Lower lobe of right lung (tissue), 2 donors: ENCODE data around the gene ST7. TPM values are rescaled to one million over a fixed set of nuclear protein-coding genes. Genes with fewer than 3 reads are reported as not detected.

Experiments used
- ATAC-seq, 2 donors: fragments of 200-7000 bp; cut with Tn5 transposase; one replicate each; pipeline ENCODE4 v1.9.1; 2020 to 2022; ENCODE audit warnings: mild to moderate bottlenecking in 2 of 2, moderate library complexity in 2 of 2
- DNase-seq: peaks from one replicate; pipeline ENCODE4 v3.0.0-alpha.2; 2020
- H3K27ac ChIP-seq: fragments of 200-600 bp; one replicate; pipeline ENCODE4 v1.8.0; 2022
- H3K27me3 ChIP-seq: fragments of 200-600 bp; one replicate; pipeline ENCODE4 v1.8.0; 2022; ENCODE audit warnings: low read depth
- H3K36me3 ChIP-seq: fragments of 200-600 bp; one replicate; pipeline ENCODE4 v1.8.0; 2022; ENCODE audit warnings: mild to moderate bottlenecking
- H3K4me1 ChIP-seq: fragments of 200-600 bp; one replicate; pipeline ENCODE4 v1.8.0; 2022
- H3K4me3 ChIP-seq: fragments of 200-600 bp; one replicate; pipeline ENCODE4 v1.8.0; 2022; ENCODE audit warnings: mild to moderate bottlenecking
- H3K9me3 ChIP-seq: fragments of 200-600 bp; one replicate; pipeline ENCODE4 v1.8.0; 2022
- intact Hi-C: fragments of 100-400 bp; cut with DNase I; formaldehyde crosslinking; loops from one replicate; pipeline ENCODE4 v1.11.0; 2022
- total RNA-seq: library from RNA; stranded (reverse); fragmentation: NEBNext Ultra II Directional; extraction: Animal tissue kit (Norgen Biotek cat#: 25700); gene quantifications from one replicate; pipeline ENCODE4 v1.2.1, GENCODE V29; 2021
- TF ChIP-seq, protein P1 (sequence below): fragments of 200-600 bp; IDR thresholded peaks from one replicate; pipeline ENCODE4 v1.8.0; 2022; ENCODE audit warnings: antibody characterized with exemption, mild to moderate bottlenecking
- donor health status: DM: no; HTN: yes; CAD: no; lungs with severe emphysema.

Gene ST7
- total RNA-seq, 1 donor from 2014 or later = 51.1 TPM

DNA sequence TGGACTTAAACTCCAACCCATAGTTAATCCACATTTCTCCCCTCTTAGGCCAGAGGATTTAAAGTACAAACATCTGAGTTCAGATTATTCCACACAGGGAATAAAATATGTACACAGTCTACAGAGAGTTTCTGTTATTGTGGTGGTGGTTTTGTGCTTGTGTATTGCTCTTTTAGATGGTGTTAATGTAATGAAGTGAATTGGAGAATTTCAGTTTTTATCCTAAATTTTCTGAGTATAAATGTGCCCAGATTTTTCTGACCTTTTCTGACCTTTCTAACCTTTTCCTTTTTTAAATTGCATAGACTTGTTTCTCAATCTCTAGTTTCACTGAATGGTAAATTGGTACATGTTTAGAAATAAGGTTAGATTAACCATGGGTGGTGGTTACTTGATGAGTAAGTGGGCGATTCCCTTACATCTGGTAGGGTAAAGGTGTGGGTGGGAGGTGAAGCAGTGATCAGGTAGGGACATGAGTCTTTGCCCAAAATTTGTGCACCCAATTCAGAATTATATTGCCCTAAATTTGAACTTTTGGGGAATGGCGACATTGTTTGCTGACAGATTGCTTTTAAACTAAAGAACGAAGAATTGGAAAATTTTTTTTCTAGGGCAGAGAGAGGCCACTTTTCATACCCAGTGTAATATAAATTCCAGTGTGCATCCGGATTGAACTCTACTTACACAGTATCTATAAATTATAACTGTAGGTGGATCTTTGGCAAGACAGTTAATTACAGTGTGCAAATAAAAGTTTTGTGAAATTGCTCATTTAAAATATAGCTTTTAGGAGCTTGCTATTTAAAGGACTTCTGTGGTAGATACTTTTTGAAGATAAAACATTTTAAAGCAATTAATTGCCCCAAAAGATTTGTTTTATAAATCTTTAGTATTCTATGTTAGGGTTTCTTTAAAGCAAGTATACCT, 62.2 kb downstream of the ST7 start:
- Histone ChIP-seq H3K36me3 (no peaks in the 10 kb centered on the region), H3K27ac (no peak overlapping the region), H3K4me3 (peak overlapping the region; percentile 13), H3K27me3 (no peaks in the 10 kb centered on the region), H3K9me3 (no peaks in the 10 kb centered on the region), H3K4me1 (peaks cover 48% of the 10 kb centered on the region)
- TF ChIP-seq, protein P1, sequence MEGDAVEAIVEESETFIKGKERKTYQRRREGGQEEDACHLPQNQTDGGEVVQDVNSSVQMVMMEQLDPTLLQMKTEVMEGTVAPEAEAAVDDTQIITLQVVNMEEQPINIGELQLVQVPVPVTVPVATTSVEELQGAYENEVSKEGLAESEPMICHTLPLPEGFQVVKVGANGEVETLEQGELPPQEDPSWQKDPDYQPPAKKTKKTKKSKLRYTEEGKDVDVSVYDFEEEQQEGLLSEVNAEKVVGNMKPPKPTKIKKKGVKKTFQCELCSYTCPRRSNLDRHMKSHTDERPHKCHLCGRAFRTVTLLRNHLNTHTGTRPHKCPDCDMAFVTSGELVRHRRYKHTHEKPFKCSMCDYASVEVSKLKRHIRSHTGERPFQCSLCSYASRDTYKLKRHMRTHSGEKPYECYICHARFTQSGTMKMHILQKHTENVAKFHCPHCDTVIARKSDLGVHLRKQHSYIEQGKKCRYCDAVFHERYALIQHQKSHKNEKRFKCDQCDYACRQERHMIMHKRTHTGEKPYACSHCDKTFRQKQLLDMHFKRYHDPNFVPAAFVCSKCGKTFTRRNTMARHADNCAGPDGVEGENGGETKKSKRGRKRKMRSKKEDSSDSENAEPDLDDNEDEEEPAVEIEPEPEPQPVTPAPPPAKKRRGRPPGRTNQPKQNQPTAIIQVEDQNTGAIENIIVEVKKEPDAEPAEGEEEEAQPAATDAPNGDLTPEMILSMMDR = no peak
- no peak for ATAC-seq
- no peak for DNase-seq
- intact Hi-C loops = no loop called here

DNA sequence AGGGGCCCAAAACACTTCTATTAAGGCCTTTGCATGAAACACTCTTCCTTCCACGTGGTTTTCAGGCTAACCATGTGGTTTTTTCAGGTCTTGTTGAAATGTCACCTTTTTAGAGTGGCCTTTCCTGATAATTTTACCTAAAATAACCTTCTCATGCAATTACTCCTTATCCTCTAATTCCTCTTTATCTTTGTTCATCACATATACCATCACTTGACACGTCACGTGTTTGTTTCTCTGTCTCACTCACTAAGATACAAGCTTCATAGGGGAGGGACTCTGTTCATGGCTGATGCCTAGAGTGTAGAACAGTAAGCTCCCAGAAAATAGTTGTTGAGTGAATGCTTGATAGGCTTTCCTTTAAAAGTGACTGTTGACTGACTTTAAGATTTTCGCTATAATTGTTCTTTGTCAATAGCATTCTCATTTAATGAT, 63.7 kb downstream of the ST7 start:
- no peak overlapping the region for H3K4me3 ChIP-seq
- TF ChIP-seq, protein P1 = no peak
- H3K4me1 ChIP-seq = peaks cover 46% of the 10 kb centered on the region
- H3K27me3 ChIP-seq = no peaks in the 10 kb centered on the region
- intact Hi-C loops = no loop called here
- no peaks in the 10 kb centered on the region for H3K9me3 ChIP-seq
- ATAC-seq = no peak
- no peak overlapping the region for H3K27ac ChIP-seq
- DNase-seq = no peak
- no peaks in the 10 kb centered on the region for H3K36me3 ChIP-seq

DNA sequence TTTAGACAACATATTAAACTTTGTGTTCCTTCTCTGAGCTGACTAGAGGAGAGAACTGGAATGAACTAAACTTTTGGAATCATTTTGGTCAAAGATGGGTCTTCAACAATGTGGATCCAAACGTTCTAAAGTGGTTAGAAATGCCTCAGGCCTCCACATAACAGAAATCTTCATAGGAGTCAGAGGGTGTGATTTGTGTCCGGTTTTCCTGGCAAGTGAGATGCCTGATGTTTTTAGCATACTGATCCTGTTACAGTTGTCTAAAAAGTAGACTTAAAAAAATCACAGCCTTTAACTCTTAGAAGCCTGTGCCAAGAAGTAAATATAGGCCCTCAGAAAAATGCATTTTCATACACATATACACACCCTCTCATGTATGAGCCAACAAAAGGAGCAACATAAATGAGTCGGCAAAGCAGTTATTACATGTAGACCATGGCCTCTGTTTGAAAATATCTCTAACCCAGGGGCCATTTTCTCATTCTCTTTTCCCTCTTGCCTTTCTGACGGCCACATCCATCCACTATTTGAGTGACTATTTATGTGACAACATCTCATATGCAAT, 64.5 kb downstream of the ST7 start:
- H3K9me3 ChIP-seq = no peaks in the 10 kb centered on the region
- H3K27me3 ChIP-seq = no peaks in the 10 kb centered on the region
- TF ChIP-seq, protein P1 = no peak
- no peaks in the 10 kb centered on the region for H3K36me3 ChIP-seq
- H3K4me1 ChIP-seq = peaks cover 45% of the 10 kb centered on the region
- intact Hi-C loops = no loop called here
- H3K27ac ChIP-seq = no peak overlapping the region
- ATAC-seq (no peak), DNase-seq (no peak)
- no peak overlapping the region for H3K4me3 ChIP-seq

DNA sequence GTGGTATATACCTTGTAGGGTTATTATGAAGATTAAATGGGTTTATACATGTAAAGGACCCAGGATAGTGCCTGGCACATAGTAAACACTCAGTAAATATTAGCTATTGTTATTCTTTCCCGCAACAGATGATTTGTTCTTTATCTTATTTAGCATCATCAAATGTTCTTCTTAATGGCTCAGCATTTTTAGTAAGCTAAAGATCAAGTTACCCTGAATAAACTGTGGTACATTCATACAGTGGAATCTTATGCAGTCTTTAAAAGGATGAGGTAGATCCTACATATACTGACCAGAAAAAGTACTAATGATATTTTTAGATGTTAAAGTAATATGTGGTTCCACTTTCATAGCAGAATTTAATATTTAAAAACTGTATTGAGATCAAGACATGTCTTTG, 65.4 kb downstream of the ST7 start:
- TF ChIP-seq, protein P1 = no peak
- Histone ChIP-seq H3K9me3 (no peaks in the 10 kb centered on the region), H3K4me1 (peaks cover 45% of the 10 kb centered on the region), H3K27me3 (no peaks in the 10 kb centered on the region), H3K36me3 (no peaks in the 10 kb centered on the region), H3K4me3 (no peak overlapping the region), H3K27ac (no peak overlapping the region)
- ATAC-seq = no peak
- no peak for DNase-seq
- intact Hi-C loops = no loop called here

DNA sequence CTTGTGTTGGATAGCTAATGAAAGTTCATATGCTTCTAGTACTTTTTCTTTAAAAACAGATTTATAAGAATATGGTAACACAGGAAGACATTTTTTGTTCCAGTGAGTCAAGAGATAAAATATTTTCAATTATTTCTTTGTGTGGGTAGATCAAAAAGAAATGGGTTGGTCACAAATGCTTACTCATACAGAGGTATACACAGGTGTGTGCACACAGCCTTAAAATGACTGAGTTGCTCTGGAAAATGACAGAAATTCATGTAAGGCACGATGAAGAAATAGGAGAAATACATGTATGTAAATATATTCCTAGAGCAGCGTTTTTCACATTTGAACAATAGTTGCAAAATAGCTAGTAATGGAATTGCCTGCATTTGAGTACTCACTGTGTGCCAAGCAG, 66.0 kb downstream of the ST7 start:
- TF ChIP-seq, protein P1 = no peak
- Histone ChIP-seq H3K4me1 (peaks cover 40% of the 10 kb centered on the region), H3K9me3 (no peaks in the 10 kb centered on the region), H3K27ac (no peak overlapping the region), H3K36me3 (no peaks in the 10 kb centered on the region), H3K4me3 (no peak overlapping the region), H3K27me3 (no peaks in the 10 kb centered on the region)
- intact Hi-C loops = no loop called here
- peak in 1 of 2 donors; percentile 31 for ATAC-seq
- DNase-seq = no peak
